IMR-90 (cell line): ENCODE data around the gene TMEM54. TPM values are rescaled to one million over a fixed set of nuclear protein-coding genes. Genes with fewer than 3 reads are reported as not detected.

Experiments used
- ATAC-seq: fragments of 200-7000 bp; cut with Tn5 transposase; 2 replicates; pipeline ENCODE4 v1.9.1; 2020; ENCODE audit warnings: low read depth, mild to moderate bottlenecking, moderate library complexity
- BruUV-seq: library from RNA; stranded (reverse); fragments of 400-500 nt; replicated peaks from 2 replicates; lab custom pipeline; 2021; lab: Mats Ljungman, UMichigan
- CTCF ChIA-PET: fragments of 300-600 bp; formaldehyde crosslinking; extraction: SDS; loops from one replicate; lab custom pipeline; 2021; ENCODE audit warnings: antibody characterized with exemption; lab: Yijun Ruan, JAX
- POLR2A ChIA-PET: fragments of 300-600 bp; sonication (Branson Sonifier 250); formaldehyde crosslinking; loops from one replicate; lab custom pipeline; 2022; ENCODE audit warnings: antibody characterized with exemption; ENCODE audit not compliant: unreplicated experiment; lab: Charles Lee
- DNase-seq: peaks from one replicate; pipeline ENCODE4 v3.0.0; 2013
- H2AFZ ChIP-seq: replicated peaks from 2 replicates; pipeline ENCODE3; 2013; ENCODE audit warnings: low read length, mild to moderate bottlenecking; ENCODE audit not compliant: poor library complexity
- H2AK5ac ChIP-seq: 2 replicates; pipeline ENCODE4 v1.6.1; 2013; ENCODE audit warnings: low read depth, low read length, inconsistent platforms
- H2AK9ac ChIP-seq: replicated peaks from 2 replicates; pipeline ENCODE3; 2013; ENCODE audit warnings: mild to moderate bottlenecking, low read depth, low read length, moderate library complexity; ENCODE audit not compliant: poor library complexity
- H2BK120ac ChIP-seq: 2 replicates; pipeline ENCODE4 v1.6.1; 2013; ENCODE audit warnings: low read depth, low read length, inconsistent platforms
- H2BK15ac ChIP-seq: 3 replicates; pipeline ENCODE4 v1.6.1; 2013; ENCODE audit warnings: low read depth, low read length, inconsistent platforms
- H2BK20ac ChIP-seq: 2 replicates; pipeline ENCODE4 v1.6.1; 2013; ENCODE audit warnings: low read depth, mild to moderate bottlenecking, inconsistent platforms, low read length, moderate library complexity
- H2BK5ac ChIP-seq: 2 replicates; pipeline ENCODE4 v1.6.1; 2013; ENCODE audit warnings: mild to moderate bottlenecking, low read depth, low read length, inconsistent platforms; ENCODE audit not compliant: poor library complexity, severe bottlenecking
- H3K14ac ChIP-seq: replicated peaks from 2 replicates; pipeline ENCODE4 v1.6.1; 2013; ENCODE audit warnings: low read depth, low read length, inconsistent platforms
- H3K18ac ChIP-seq: 2 replicates; pipeline ENCODE4 v1.6.1; 2013; ENCODE audit warnings: low read depth, low read length, control low read depth
- H3K23ac ChIP-seq: 2 replicates; pipeline ENCODE4 v1.6.1; 2013; ENCODE audit warnings: low read depth, low read length, inconsistent platforms
- H3K27ac ChIP-seq: 2 replicates; pipeline ENCODE4 v1.5.1; 2013; ENCODE audit warnings: mild to moderate bottlenecking, control low read depth, low read length; ENCODE audit not compliant: insufficient read depth
- H3K27me3 ChIP-seq: 2 replicates; pipeline ENCODE4 v1.6.1; 2013; ENCODE audit warnings: low read length; ENCODE audit not compliant: control insufficient read depth, insufficient read depth
- H3K36me3 ChIP-seq: 2 replicates; pipeline ENCODE4 v1.6.1; 2013; ENCODE audit warnings: low read length, mixed read lengths; ENCODE audit not compliant: control insufficient read depth, insufficient read depth
- H3K4ac ChIP-seq: 2 replicates; pipeline ENCODE4 v1.6.1; 2013; ENCODE audit warnings: low read depth, low read length, inconsistent platforms
- H3K4me1 ChIP-seq: 2 replicates; pipeline ENCODE4 v1.6.1; 2013; ENCODE audit warnings: low read length, mixed read lengths; ENCODE audit not compliant: control insufficient read depth, insufficient read depth
- H3K4me2 ChIP-seq: 2 replicates; pipeline ENCODE4 v1.6.1; 2013; ENCODE audit warnings: low read depth, mild to moderate bottlenecking, control low read depth, low read length, moderate library complexity
- H3K4me3 ChIP-seq: 2 replicates; pipeline ENCODE4 v1.5.1; 2013; ENCODE audit warnings: low read depth, mild to moderate bottlenecking, control low read depth, low read length, moderate library complexity; ENCODE audit not compliant: insufficient read depth
- H3K56ac ChIP-seq: 2 replicates; pipeline ENCODE4 v1.6.1; 2013; ENCODE audit warnings: low read length, inconsistent platforms; ENCODE audit not compliant: insufficient read depth; ENCODE audit errors: extremely low read depth
- H3K79me1 ChIP-seq, 2 experiments: 2 replicates each; pipeline ENCODE4 v1.6.1; 2013; ENCODE audit warnings: low read length in 2 of 2, inconsistent platforms in 1 of 2, low read depth in 1 of 2
- H3K9ac ChIP-seq: 2 replicates; pipeline ENCODE4 v1.6.1; 2013; ENCODE audit warnings: low read depth, low read length, control low read depth
- H3K9me1 ChIP-seq: 2 replicates; pipeline ENCODE4 v1.6.1; 2013; ENCODE audit warnings: low read length, inconsistent platforms; ENCODE audit not compliant: insufficient read depth
- H3K9me3 ChIP-seq: 2 replicates; pipeline ENCODE4 v1.6.1; 2013; ENCODE audit warnings: low read length; ENCODE audit not compliant: control insufficient read depth, insufficient read depth
- H4K20me1 ChIP-seq: 2 replicates; pipeline ENCODE4 v1.6.1; 2013; ENCODE audit warnings: low read length, inconsistent platforms; ENCODE audit not compliant: insufficient read depth
- H4K5ac ChIP-seq: 2 replicates; pipeline ENCODE4 v1.6.1; 2013; ENCODE audit warnings: mild to moderate bottlenecking, low read depth, low read length, control low read depth
- H4K8ac ChIP-seq, 2 experiments: 2 replicates each; pipeline ENCODE4 v1.6.1; 2013; ENCODE audit warnings: low read depth in 2 of 2, low read length in 2 of 2, control low read depth in 1 of 2, inconsistent platforms in 1 of 2
- H4K91ac ChIP-seq: 2 replicates; pipeline ENCODE4 v1.6.1; 2013; ENCODE audit warnings: low read depth, low read length, inconsistent platforms; ENCODE audit not compliant: insufficient read depth
- RCOR1 ChIP-seq: IDR thresholded peaks from 2 replicates; pipeline ENCODE4 v1.6.1; 2012; ENCODE audit warnings: mild to moderate bottlenecking, low read length, improper control_type of control experiment; ENCODE audit not compliant: insufficient replicate concordance
- WGBS, 2 experiments: methylation state at CpG; one replicate each; pipeline versions ENCODE4 v1.1.5 to v1.1.7; 2013; ENCODE audit warnings: missing lambda C conversion rate in 2 of 2; ENCODE audit not compliant: insufficient read length in 1 of 2; ENCODE audit errors: extremely low coverage in 2 of 2; 5-methylcytosine and 5-hydroxymethylcytosine counted together
- dilution Hi-C: fragments of 300-500 bp; cut with HindIII; formaldehyde crosslinking; loops from one replicate; pipeline ENCODE4 v1.14.3; 2018; ENCODE audit warnings: low sequenced_read_pairs; ENCODE audit not compliant: unreplicated experiment
- in situ Hi-C: fragments of 300-500 bp; cut with MboI; formaldehyde crosslinking; loops from 3 replicates; pipeline ENCODE4 v1.14.3; 2019; ENCODE audit warnings: low sequenced_read_pairs, inconsistent platforms, mixed read lengths
- intact Hi-C: fragments of 100-400 bp; cut with micrococcal nuclease; formaldehyde crosslinking; loops from 2 replicates; pipeline ENCODE4 v1.10.0; 2022
- polyA plus RNA-seq, 3 experiments: library from polyadenylated mRNA; depleted of rRNA; stranded (reverse); fragments of >200 nt; gene quantifications; 2 replicates each; pipeline ENCODE4 v1.2.3, GENCODE V29; 2012; ENCODE audit warnings: low replicate concordance in 1 of 3
- total RNA-seq: library from RNA; depleted of rRNA; stranded (reverse); fragments of >200 nt; gene quantifications from 2 replicates; pipeline ENCODE4 v1.2.3, GENCODE V29; 2012
- TF ChIP-seq, protein P1 (sequence below): conservative IDR thresholded peaks from 2 replicates; pipeline ENCODE4 v1.5.1; 2012; ENCODE audit warnings: mild to moderate bottlenecking, low read depth, low read length, improper control_type of control experiment

Gene TMEM54
- total and polyA plus RNA-seq, 2 of the 4 experiments (the other 2 are of a cell fraction), result 25.5 to 75.2 TPM

GRCh38 chr1:32892368-32893197 is 8.6 kb downstream of the TMEM54 start:
- Histone ChIP-seq H4K8ac (no peak overlapping the region), H2AK9ac (peak overlapping the region; percentile 28), H3K4me2 (peak overlapping the region; percentile 50), H3K4ac (no peak overlapping the region), H4K20me1 (peaks cover 2% of the 10 kb centered on the region; the same call in 1 of the 2 replicates), H3K9me3 (peaks cover 2% of the 10 kb centered on the region; the same call in 1 of the 2 replicates), H3K9me1 (no peaks in the 10 kb centered on the region), H3K14ac (no peak overlapping the region), H3K56ac (no peak overlapping the region), H3K23ac (no peak overlapping the region), H3K18ac (no peak overlapping the region), H2BK5ac (no peak overlapping the region), H2BK20ac (no peak overlapping the region), H4K91ac (no peak overlapping the region), H3K9ac (no peak overlapping the region), H3K27me3 (peaks cover 38% of the 10 kb centered on the region), H2AFZ (peak overlapping the region; percentile 87), H3K4me3 (peak overlapping the region; percentile 39), H3K79me1 (no peaks in the 10 kb centered on the region), H3K27ac (no peak overlapping the region), H4K5ac (no peak overlapping the region), H2BK15ac (no peak overlapping the region), H3K4me1 (no peaks in the 10 kb centered on the region; the same call in 1 of the 2 replicates), H2AK5ac (no peak overlapping the region), H2BK120ac (no peak overlapping the region), H3K36me3 (no peaks in the 10 kb centered on the region; the same call in 1 of the 2 replicates)
- in situ Hi-C loops, result no loop called here
- ChIA-PET CTCF (interaction anchor here (0.5 to 0.7 kb wide), 4 partner anchors 14 to 201 kb away, joined by 3 to 6 read pairs (median 3); no protein-coding TSS in a partner anchor), POLR2A (no interaction called here)
- DNase-seq (no peak), ATAC-seq (peak; percentile 65)
- 42% methylated on average over 18 of the region's 49 CpGs; no CpG with 5 or more reads in 1 of the 2 experiments for WGBS, 2 experiments
- no TSS peak for BruUV-seq
- intact Hi-C loops, result no loop called here
- no peak for TF ChIP-seq RCOR1
- TF ChIP-seq, protein P1, sequence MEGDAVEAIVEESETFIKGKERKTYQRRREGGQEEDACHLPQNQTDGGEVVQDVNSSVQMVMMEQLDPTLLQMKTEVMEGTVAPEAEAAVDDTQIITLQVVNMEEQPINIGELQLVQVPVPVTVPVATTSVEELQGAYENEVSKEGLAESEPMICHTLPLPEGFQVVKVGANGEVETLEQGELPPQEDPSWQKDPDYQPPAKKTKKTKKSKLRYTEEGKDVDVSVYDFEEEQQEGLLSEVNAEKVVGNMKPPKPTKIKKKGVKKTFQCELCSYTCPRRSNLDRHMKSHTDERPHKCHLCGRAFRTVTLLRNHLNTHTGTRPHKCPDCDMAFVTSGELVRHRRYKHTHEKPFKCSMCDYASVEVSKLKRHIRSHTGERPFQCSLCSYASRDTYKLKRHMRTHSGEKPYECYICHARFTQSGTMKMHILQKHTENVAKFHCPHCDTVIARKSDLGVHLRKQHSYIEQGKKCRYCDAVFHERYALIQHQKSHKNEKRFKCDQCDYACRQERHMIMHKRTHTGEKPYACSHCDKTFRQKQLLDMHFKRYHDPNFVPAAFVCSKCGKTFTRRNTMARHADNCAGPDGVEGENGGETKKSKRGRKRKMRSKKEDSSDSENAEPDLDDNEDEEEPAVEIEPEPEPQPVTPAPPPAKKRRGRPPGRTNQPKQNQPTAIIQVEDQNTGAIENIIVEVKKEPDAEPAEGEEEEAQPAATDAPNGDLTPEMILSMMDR, result peak; percentile 70
- dilution Hi-C loops, result no loop called here
